GM12878 (cell line): Measurements from ENCODE around the gene CNGA1. TPM values are rescaled to one million over a fixed set of nuclear protein-coding genes. Genes with fewer than 3 reads are reported as not detected.

Experiments used
- BACH1 ChIP-seq: fragments of 450-650 bp; IDR thresholded peaks from 2 replicates; pipeline ENCODE4 v1.6.1; 2017; ENCODE audit warnings: mild to moderate bottlenecking, borderline replicate concordance
- BCLAF1 ChIP-seq: fragments of 450-650 bp; IDR thresholded peaks from 2 replicates; pipeline ENCODE4 v1.6.1; 2017; ENCODE audit warnings: antibody characterized with exemption, mild to moderate bottlenecking, moderate library complexity
- BMI1 ChIP-seq: fragments of 450-650 bp; IDR thresholded peaks from 2 replicates; pipeline ENCODE4 v1.6.1; 2016; ENCODE audit warnings: mild to moderate bottlenecking, moderate library complexity, borderline replicate concordance
- BRCA1 ChIP-seq: IDR thresholded peaks from 2 replicates; pipeline ENCODE4 v1.6.1; 2011; ENCODE audit warnings: low read depth, low read length, improper control_type of control experiment
- E2F4 ChIP-seq: IDR thresholded peaks from 2 replicates; pipeline ENCODE4 v1.6.1; 2012; ENCODE audit warnings: low read depth, low read length, improper control_type of control experiment
- EED ChIP-seq: sonication (generic); IDR thresholded peaks from 2 replicates; pipeline ENCODE4 v1.6.1; 2016; ENCODE audit warnings: antibody characterized with exemption, low read depth
- EP300 ChIP-seq, 2 experiments: fragments of 150-350 bp in 1 of 2; IDR thresholded peaks; 2 replicates each; pipeline ENCODE4 v1.6.1; 2011 to 2012; ENCODE audit warnings: low read depth in 2 of 2, low read length in 2 of 2, borderline replicate concordance in 1 of 2, improper control_type of control experiment in 1 of 2, inconsistent platforms in 1 of 2; ENCODE audit not compliant: control insufficient read depth in 1 of 2
- IKZF2 ChIP-seq, 2 experiments: fragments of 450-650 bp; IDR thresholded peaks; 2 replicates each; pipeline ENCODE4 v1.6.1; 2017; ENCODE audit warnings: mild to moderate bottlenecking in 2 of 2, moderate library complexity in 2 of 2
- IRF5 ChIP-seq: fragments of 450-650 bp; IDR thresholded peaks from 2 replicates; pipeline ENCODE4 v1.6.1; 2017; ENCODE audit warnings: borderline replicate concordance
- KLF5 ChIP-seq: fragments of 450-650 bp; IDR thresholded peaks from 2 replicates; pipeline ENCODE4 v1.6.1; 2014; ENCODE audit warnings: mild to moderate bottlenecking; ENCODE audit not compliant: partially characterized antibody
- MYC ChIP-seq: IDR thresholded peaks from 2 replicates; pipeline ENCODE4 v1.6.1; 2011; ENCODE audit warnings: mild to moderate bottlenecking, low read length, moderate library complexity, inconsistent platforms; ENCODE audit not compliant: insufficient read depth, insufficient replicate concordance, insufficient read length, severe bottlenecking
- NR2C2 ChIP-seq: IDR thresholded peaks from 2 replicates; pipeline ENCODE4 v1.6.1; 2011; ENCODE audit warnings: borderline replicate concordance, low read depth; ENCODE audit not compliant: control insufficient read depth, insufficient read length
- RELA ChIP-seq: fragments of 450-650 bp; IDR thresholded peaks from 2 replicates; pipeline ENCODE4 v1.8.0; 2014; ENCODE audit warnings: borderline replicate concordance; ENCODE audit not compliant: partially characterized antibody
- SMARCA5 ChIP-seq: fragments of 450-650 bp; IDR thresholded peaks from 2 replicates; pipeline ENCODE4 v1.6.1; 2017; ENCODE audit warnings: mild to moderate bottlenecking
- SP1 ChIP-seq: IDR thresholded peaks from one replicate; pipeline ENCODE4 v1.6.1; 2011; ENCODE audit warnings: low read depth, low read length
- SRF ChIP-seq, 2 experiments: IDR thresholded peaks; 2 replicates each; pipeline ENCODE4 v1.6.1; 2011; ENCODE audit warnings: low read depth in 2 of 2, low read length in 2 of 2, mild to moderate bottlenecking in 1 of 2, moderate library complexity in 1 of 2
- SUZ12 ChIP-seq: fragments of 200-600 bp; sonication (generic); IDR thresholded peaks from one replicate; pipeline ENCODE4 v1.6.1; 2018; ENCODE audit warnings: antibody characterized with exemption, mild to moderate bottlenecking; ENCODE audit not compliant: unreplicated experiment
- TCF3 ChIP-seq: IDR thresholded peaks from 2 replicates; pipeline ENCODE4 v1.6.1; 2012; ENCODE audit warnings: low read depth, mild to moderate bottlenecking, low read length, borderline replicate concordance; ENCODE audit not compliant: insufficient read depth
- ZNF217 ChIP-seq: fragments of 450-650 bp; IDR thresholded peaks from 2 replicates; pipeline ENCODE4 v1.6.1; 2017; ENCODE audit warnings: antibody characterized with exemption, mild to moderate bottlenecking
- ZNF592 ChIP-seq: fragments of 450-650 bp; IDR thresholded peaks from 2 replicates; pipeline ENCODE4 v1.6.1; 2017; ENCODE audit warnings: mild to moderate bottlenecking, moderate library complexity
- ZZZ3 ChIP-seq: IDR thresholded peaks from 2 replicates; pipeline ENCODE4 v1.6.1; 2011; ENCODE audit warnings: low read depth; ENCODE audit not compliant: control insufficient read depth, insufficient read length
- polyA plus RNA-seq, 11 experiments: library from polyadenylated mRNA; depleted of rRNA in 4 of 11; unstranded in 6 of 11; stranded (reverse) in 5 of 11; fragments of >200 nt; fragmentation: Nextera tagmentation in 4 of 11; fragmentation: Illumina TruSeq in 1 of 11; extraction: Ambion mirVana in 4 of 11; extraction: Trizol in 1 of 11; gene quantifications; 1 replicate in 1 of 11; 2 replicates in 10 of 11; pipeline versions ENCODE4 v1.2.1 to v1.2.3, GENCODE V29; 2011 to 2016; ENCODE audit warnings: inconsistent platforms in 2 of 11, missing spikeins in 2 of 11, low read depth in 1 of 11
- total RNA-seq, 4 experiments: library from RNA; depleted of rRNA in 3 of 4; stranded (reverse); fragments of >200 nt in 3 of 4; fragmentation: Illumina TruSeq in 1 of 4; extraction: Trizol in 1 of 4; gene quantifications; 2 replicates each; pipeline versions ENCODE4 v1.2.1 to v1.2.3, GENCODE V29; 2013 to 2021

CNGA1 gene
- total and polyA plus RNA-seq, 10 of the 15 experiments (the other 5 are each of a cell fraction or from before 2014, with no cell fraction given): 0.38 to 14.2 (median 5.1) TPM

GRCh38 chr4:48047421-48047844, 31.0 kb upstream of the CNGA1 start (continued):
- TF ChIP-seq TCF3: peak; percentile 78; the same call in 1 of the 2 replicates
- no peak for TF ChIP-seq BCLAF1
- TF ChIP-seq EED: peak; percentile 99
- peak; percentile 96 to 98 for TF ChIP-seq IKZF2 (IDR thresholded peaks at IDR 0.05)
- TF ChIP-seq ZZZ3: no peak
- TF ChIP-seq RELA: no peak
- no peak for TF ChIP-seq ZNF592
- no peak for TF ChIP-seq BRCA1
- TF ChIP-seq IRF5: no peak
- TF ChIP-seq KLF5: no peak
- no peak for TF ChIP-seq NR2C2
- TF ChIP-seq E2F4: no peak
- no peak for TF ChIP-seq SRF (IDR thresholded peaks at IDR 0.05; ENCODE audit: low read depth in 2 of 2, low read length in 2 of 2)
- TF ChIP-seq BACH1: peak; percentile 96
- peak; percentile 94 to 98 for TF ChIP-seq EP300 (IDR thresholded peaks at IDR 0.05; ENCODE audit: borderline replicate concordance in 1 of 2, control insufficient read depth in 1 of 2, low read depth in 2 of 2, low read length in 2 of 2)
- peak; percentile 85 for TF ChIP-seq BMI1
- TF ChIP-seq SUZ12: no peak
- no peak for TF ChIP-seq MYC
- TF ChIP-seq SMARCA5: no peak
- peak; percentile 84 for TF ChIP-seq ZNF217
- TF ChIP-seq SP1: no peak
